GM15510 (cell line): Measurements from ENCODE around the gene TOX3.

ENCODE experiments used
- POLR2A ChIP-seq: IDR thresholded peaks from 3 replicates; pipeline ENCODE4 v1.6.1; 2011; ENCODE audit warnings: borderline replicate concordance; ENCODE audit not compliant: insufficient read length; ENCODE audit errors: extremely low read depth

TOX3 gene

GRCh38 chr16:52547004-52547833, at the start of gene TOX3:
Gene TOX3, minus strand, starts transcription at chr16:52547143. Its CDS starts 420 bp downstream, at chr16:52546723.
- TF ChIP-seq POLR2A = no peak

GRCh38 chr16:52592778-52593177, 45.8 kb upstream of the TOX3 start:
- TF ChIP-seq POLR2A = no peak

- no peak for TF ChIP-seq POLR2A
Observed at GRCh38 chr16:52591934-52592592, 45.1 kb upstream of the TOX3 start.

GRCh38 chr16:52591471-52591870, 44.5 kb upstream of the TOX3 start:
- no peak for TF ChIP-seq POLR2A

GRCh38 chr16:52586159-52586558, 39.2 kb upstream of the TOX3 start:
- TF ChIP-seq POLR2A = no peak

- no peak for TF ChIP-seq POLR2A
Observed at GRCh38 chr16:52584354-52585320, 37.7 kb upstream of the TOX3 start.

- TF ChIP-seq POLR2A = no peak
Observed at GRCh38 chr16:52581530-52581929, 34.6 kb upstream of the TOX3 start.

GRCh38 chr16:52580488-52580887, 33.5 kb upstream of the TOX3 start:
- no peak for TF ChIP-seq POLR2A

GRCh38 chr16:52578829-52579498, 32.0 kb upstream of the TOX3 start:
- no peak for TF ChIP-seq POLR2A

GRCh38 chr16:52578007-52578828, 31.3 kb upstream of the TOX3 start:
- no peak for TF ChIP-seq POLR2A

- TF ChIP-seq POLR2A = no peak
Observed at GRCh38 chr16:52577130-52577706, 30.3 kb upstream of the TOX3 start.

- TF ChIP-seq POLR2A = no peak
Observed at GRCh38 chr16:52573365-52574299, 26.7 kb upstream of the TOX3 start.
